HG03457 (cell line): Measurements from ENCODE around the gene RNU6-1.

Experiments
- ATAC-seq: cut with Tn5 transposase; IDR thresholded peaks from one replicate; pipeline ENCODE4 v1.9.1; 2021; ENCODE audit warnings: moderate number of reproducible peaks; ENCODE audit not compliant: unreplicated experiment

RNU6-1 gene

DNA sequence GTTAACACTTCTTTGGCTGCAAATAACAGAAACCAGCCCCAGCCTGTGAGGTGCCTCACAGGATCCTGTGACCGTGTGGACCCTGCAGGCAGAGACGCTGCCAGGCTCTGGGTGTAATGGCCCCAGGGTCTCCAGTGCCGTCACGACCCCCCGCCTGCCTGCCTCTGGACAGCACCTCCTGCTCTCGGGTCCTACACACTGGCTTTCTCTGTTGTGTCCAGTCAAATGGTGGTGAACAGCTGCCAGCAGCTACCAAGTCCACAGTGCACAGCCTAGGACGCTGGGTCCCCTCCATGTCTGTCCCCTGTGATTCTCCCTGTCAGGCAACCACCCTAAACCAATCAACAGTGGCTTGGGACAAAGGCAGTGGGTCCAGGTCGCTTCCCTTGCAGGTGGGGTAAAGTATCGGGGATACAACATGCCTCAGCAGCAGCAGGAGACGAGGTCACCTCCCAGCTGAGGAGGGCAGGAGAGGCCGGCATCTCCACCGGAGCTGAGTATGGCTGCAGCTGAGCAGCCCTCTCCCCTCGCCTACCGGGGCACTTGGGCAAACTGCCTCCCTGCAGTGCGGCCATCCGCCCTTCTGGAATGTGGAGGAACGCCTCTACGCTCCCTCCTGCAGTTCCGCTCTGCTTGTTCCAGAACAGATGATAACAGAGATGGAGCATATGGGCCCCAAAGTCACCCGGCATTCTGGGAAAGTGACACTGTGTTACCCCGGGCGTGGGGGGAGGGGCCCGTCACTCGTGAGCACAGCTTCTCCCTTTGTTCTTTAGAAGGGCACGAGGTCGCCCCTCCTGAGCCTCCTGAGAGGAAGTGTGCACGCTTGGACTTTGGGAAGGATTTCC, 35.6 kb downstream of the RNU6-1 start:
- no peak for ATAC-seq

DNA sequence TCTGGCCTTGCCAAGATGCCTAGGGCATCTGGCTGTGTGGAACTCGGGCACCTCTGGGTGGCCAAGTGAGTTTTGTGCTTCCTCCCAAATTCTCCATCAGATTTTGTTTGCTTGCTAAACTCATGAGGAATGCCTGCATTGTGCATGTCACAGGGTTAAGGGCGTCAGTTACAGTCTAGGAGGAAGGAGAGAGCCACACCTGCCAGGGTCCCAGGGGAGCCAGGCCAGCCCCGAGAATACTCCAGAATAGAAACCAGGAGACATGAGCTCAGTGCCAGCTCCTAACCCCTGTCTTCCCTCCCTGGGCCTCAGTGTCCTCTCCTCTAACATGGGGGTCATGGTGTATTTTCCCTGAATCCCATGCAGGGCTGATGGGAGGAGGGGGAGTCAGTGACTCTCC, 36.5 kb downstream of the RNU6-1 start:
- ATAC-seq, result no peak

- ATAC-seq, result no peak
These were observed 37.6 kb downstream of the RNU6-1 start for GRCh38 chr15:67801926-67802914.

GRCh38 chr15:67801142-67801541, 38.7 kb downstream of the RNU6-1 start:
- no peak for ATAC-seq

DNA sequence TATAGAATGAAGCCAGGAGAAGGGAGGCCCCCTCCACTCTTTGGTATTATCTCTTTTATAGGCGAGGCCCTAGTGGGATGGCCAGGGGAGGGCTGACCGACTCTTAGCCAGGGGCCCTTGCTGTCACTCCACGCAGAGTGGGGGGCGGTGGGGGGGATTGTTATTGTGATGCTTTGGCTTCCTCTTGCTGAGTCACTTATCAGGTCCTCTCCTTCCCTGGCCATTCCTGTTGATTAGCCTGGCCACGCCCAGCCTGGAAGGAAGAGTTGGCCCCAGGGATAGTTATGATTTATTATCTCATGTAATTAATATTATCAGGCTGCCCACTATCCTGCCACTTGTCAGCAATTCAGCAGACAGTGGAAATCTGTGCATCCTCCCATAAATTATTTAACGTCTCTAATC, 40.0 kb downstream of the RNU6-1 start:
- ATAC-seq, result no peak

- no peak for ATAC-seq
These were observed 43.4 kb downstream of the RNU6-1 start for GRCh38 chr15:67796196-67797127.

GRCh38 chr15:67794832-67795574, 44.8 kb downstream of the RNU6-1 start:
- ATAC-seq, result no peak

- ATAC-seq, result no peak
These were observed 47.4 kb downstream of the RNU6-1 start for GRCh38 chr15:67792250-67792942.

- ATAC-seq, result no peak
These were observed 49.1 kb downstream of the RNU6-1 start for GRCh38 chr15:67790610-67791319.
